ENCODE measurements around the gene ACADL.
A peak's percentile ranks its signal among the peaks of the same experiment; 100 is the strongest.

Gene ACADL

GRCh38 chr2:210170446-210171303, 54.6 kb downstream of the ACADL start:
- Histone ChIP-seq H3K27ac (peak overlapping the region; percentile 99), H3K9me3 (no peaks in the 10 kb centered on the region), H3K4me1 (ENCODE audit: control insufficient read depth in 1 of 2, insufficient read depth in 1 of 2, low read depth in 1 of 2, low read length in 1 of 2) (peaks cover 26 to 27% of the 10 kb centered on the region in 2 experiments), H3K27me3 (peaks cover 14% of the 10 kb centered on the region), H3K4me3 (ENCODE audit: low read depth in 1 of 2, low read length in 1 of 2) (peak overlapping the region; percentile 60 to 95), H3K36me3 (no peaks in the 10 kb centered on the region)
- no peak for TF ChIP-seq CTCF (IDR thresholded peaks at IDR 0.05)

- peaks cover 14% of the 10 kb centered on the region for H3K27me3 ChIP-seq
- no peaks in the 10 kb centered on the region for H3K36me3 ChIP-seq
- H3K9me3 ChIP-seq: no peaks in the 10 kb centered on the region
- peak overlapping the region; percentile 99 for H3K27ac ChIP-seq
- peak overlapping the region; percentile 60 to 95 for H3K4me3 ChIP-seq (ENCODE audit: low read depth in 1 of 2, low read length in 1 of 2)
- TF ChIP-seq CTCF (IDR thresholded peaks at IDR 0.05): no peak
- peaks cover 26 to 27% of the 10 kb centered on the region in 2 experiments for H3K4me1 ChIP-seq (ENCODE audit: control insufficient read depth in 1 of 2, insufficient read depth in 1 of 2, low read depth in 1 of 2, low read length in 1 of 2)
Measured at GRCh38 chr2:210170196-210170445, 55.1 kb downstream of the ACADL start.

GRCh38 chr2:210169516-210170195, 55.6 kb downstream of the ACADL start:
- no peak for TF ChIP-seq CTCF (IDR thresholded peaks at IDR 0.05)

GRCh38 chr2:210167227-210167626, 58.0 kb downstream of the ACADL start:
- H3K27ac ChIP-seq: no peak overlapping the region
- no peaks in the 10 kb centered on the region for H3K36me3 ChIP-seq
- peaks cover 30 to 31% of the 10 kb centered on the region in 2 experiments for H3K4me1 ChIP-seq (ENCODE audit: control insufficient read depth in 1 of 2, insufficient read depth in 1 of 2, low read depth in 1 of 2, low read length in 1 of 2)
- no peak for TF ChIP-seq CTCF (IDR thresholded peaks at IDR 0.05)
- no peak overlapping the region for H3K4me3 ChIP-seq (ENCODE audit: low read depth in 1 of 2, low read length in 1 of 2)
- H3K9me3 ChIP-seq: no peaks in the 10 kb centered on the region
- H3K27me3 ChIP-seq: peaks cover 6% of the 10 kb centered on the region

More at GRCh38 chr2:210169516-210170195, 55.6 kb downstream of the ACADL start:
- Histone ChIP-seq H3K27ac (peak overlapping the region; percentile 99), H3K36me3 (no peaks in the 10 kb centered on the region), H3K27me3 (peaks cover 14% of the 10 kb centered on the region), H3K9me3 (no peaks in the 10 kb centered on the region), H3K4me3 (ENCODE audit: low read depth in 1 of 2, low read length in 1 of 2) (peak overlapping the region; percentile 60 to 95), H3K4me1 (ENCODE audit: control insufficient read depth in 1 of 2, insufficient read depth in 1 of 2, low read depth in 1 of 2, low read length in 1 of 2) (peaks cover 26 to 27% of the 10 kb centered on the region in 2 experiments)

GRCh38 chr2:210162466-210163124, 62.7 kb downstream of the ACADL start:
- Histone ChIP-seq H3K4me3 (ENCODE audit: low read depth in 1 of 2, low read length in 1 of 2) (no peak overlapping the region), H3K27me3 (no peaks in the 10 kb centered on the region), H3K36me3 (no peaks in the 10 kb centered on the region), H3K27ac (peak overlapping the region; percentile 53), H3K4me1 (ENCODE audit: control insufficient read depth in 1 of 2, insufficient read depth in 1 of 2, low read depth in 1 of 2, low read length in 1 of 2) (peaks cover 7 to 8% of the 10 kb centered on the region in 2 experiments), H3K9me3 (no peaks in the 10 kb centered on the region)
- TF ChIP-seq CTCF (IDR thresholded peaks at IDR 0.05): no peak

All from neutrophil (primary cell).